Measurements from ENCODE around the gene PPP2R2C. TPM values are rescaled to one million over a fixed set of nuclear protein-coding genes. Genes with fewer than 3 reads are reported as not detected.

The PPP2R2C gene
- total RNA-seq, 3 donors from 2014 or later, result 0.16 to 0.66 (median 0.44) TPM

- Histone ChIP-seq H3K4me3 (no peak overlapping the region), H3K4me1 (no peaks in the 10 kb centered on the region), H3K27ac (no peak overlapping the region), H3K9me3 (no peaks in the 10 kb centered on the region), H3K36me3 (no peaks in the 10 kb centered on the region), H3K27me3 (peaks cover 0 to 9% of the 10 kb centered on the region in 2 donors)
- DNase-seq (ENCODE audit: low spot score in 2 of 2), result peak in 1 of 2 donors; percentile 38
- intact Hi-C loops (cut with DNase I; ENCODE audit: low total_unique reads), result no loop called here
- TF ChIP-seq CTCF (IDR thresholded peaks at IDR 0.05) (no peak), POLR2AphosphoS5 (IDR thresholded peaks at IDR 0.05) (no peak)
These were observed 86.3 kb downstream of the PPP2R2C start for GRCh38 chr4:6386091-6386490.

- TF ChIP-seq POLR2AphosphoS5 (IDR thresholded peaks at IDR 0.05) (no peak), POLR2A (IDR thresholded peaks at IDR 0.05) (no peak), CTCF (IDR thresholded peaks at IDR 0.05) (no peak)
- Histone ChIP-seq H3K9me3 (no peaks in the 10 kb centered on the region), H3K4me3 (no peak overlapping the region), H3K27ac (no peak overlapping the region), H3K27me3 (peaks cover 0 to 9% of the 10 kb centered on the region in 2 donors), H3K36me3 (no peaks in the 10 kb centered on the region), H3K4me1 (no peaks in the 10 kb centered on the region)
- no peak for DNase-seq (ENCODE audit: low spot score in 2 of 2)
- intact Hi-C loops (cut with DNase I; ENCODE audit: low total_unique reads), result no loop called here
These were observed 87.1 kb downstream of the PPP2R2C start for GRCh38 chr4:6385288-6385687.

- no peaks in the 10 kb centered on the region for H3K36me3 ChIP-seq
- no peaks in the 10 kb centered on the region for H3K9me3 ChIP-seq
- no peak for DNase-seq (ENCODE audit: low spot score in 2 of 2)
- intact Hi-C loops (cut with DNase I; ENCODE audit: low total_unique reads), result no loop called here
- H3K27me3 ChIP-seq, result peaks cover 0 to 9% of the 10 kb centered on the region in 2 donors
- no peak for TF ChIP-seq CTCF (IDR thresholded peaks at IDR 0.05)
- TF ChIP-seq POLR2A (IDR thresholded peaks at IDR 0.05), result no peak
- TF ChIP-seq POLR2AphosphoS5 (IDR thresholded peaks at IDR 0.05), result no peak
- H3K4me3 ChIP-seq, result no peak overlapping the region
- no peak overlapping the region for H3K27ac ChIP-seq
- no peaks in the 10 kb centered on the region for H3K4me1 ChIP-seq
These were observed 87.9 kb downstream of the PPP2R2C start for GRCh38 chr4:6384541-6384940.

- Histone ChIP-seq H3K36me3 (no peaks in the 10 kb centered on the region), H3K4me3 (no peak overlapping the region), H3K9me3 (no peaks in the 10 kb centered on the region), H3K27ac (no peak overlapping the region), H3K4me1 (no peaks in the 10 kb centered on the region), H3K27me3 (peaks cover 0 to 9% of the 10 kb centered on the region in 2 donors)
- intact Hi-C loops (cut with DNase I; ENCODE audit: low total_unique reads), result no loop called here
- DNase-seq (ENCODE audit: low spot score in 2 of 2), result no peak
- TF ChIP-seq POLR2A (IDR thresholded peaks at IDR 0.05) (no peak), CTCF (IDR thresholded peaks at IDR 0.05) (no peak), POLR2AphosphoS5 (IDR thresholded peaks at IDR 0.05) (no peak)
These were observed 88.5 kb downstream of the PPP2R2C start for GRCh38 chr4:6383929-6384328.

GRCh38 chr4:6383009-6383404 lies 89.4 kb downstream of the PPP2R2C start:
- TF ChIP-seq POLR2AphosphoS5 (IDR thresholded peaks at IDR 0.05), result no peak
- TF ChIP-seq CTCF (IDR thresholded peaks at IDR 0.05), result no peak
- no peak for TF ChIP-seq POLR2A (IDR thresholded peaks at IDR 0.05)
- Histone ChIP-seq H3K4me3 (no peak overlapping the region), H3K27me3 (peaks cover 0 to 9% of the 10 kb centered on the region in 2 donors), H3K9me3 (no peaks in the 10 kb centered on the region), H3K4me1 (no peaks in the 10 kb centered on the region), H3K36me3 (no peaks in the 10 kb centered on the region), H3K27ac (no peak overlapping the region)
- intact Hi-C loops (cut with DNase I; ENCODE audit: low total_unique reads), result no loop called here
- DNase-seq (ENCODE audit: low spot score in 2 of 2), result peak in 1 of 2 donors; percentile 30
